NOMO-1 treated with DMSO at 0.1 percent for 48 hours (cell line): ENCODE measurements around the gene CMPK1.
"Not testable (repeated sequence)": the region's sequence is repeated elsewhere in the genome, so short reads cannot be mapped to it uniquely, and the experiment has no call there.

Experiments
- DNase-seq: peaks from one replicate; lab custom pipeline; 2025; ENCODE audit not compliant: unreplicated experiment; lab: John Stamatoyannopoulos, UW

The CMPK1 gene

GRCh38 chr1:47337350-47337749 is 3.8 kb downstream of the CMPK1 start:
- no peak for DNase-seq

- no peak for DNase-seq
These were observed 4.9 kb downstream of the CMPK1 start for GRCh38 chr1:47338249-47339077.

DNA sequence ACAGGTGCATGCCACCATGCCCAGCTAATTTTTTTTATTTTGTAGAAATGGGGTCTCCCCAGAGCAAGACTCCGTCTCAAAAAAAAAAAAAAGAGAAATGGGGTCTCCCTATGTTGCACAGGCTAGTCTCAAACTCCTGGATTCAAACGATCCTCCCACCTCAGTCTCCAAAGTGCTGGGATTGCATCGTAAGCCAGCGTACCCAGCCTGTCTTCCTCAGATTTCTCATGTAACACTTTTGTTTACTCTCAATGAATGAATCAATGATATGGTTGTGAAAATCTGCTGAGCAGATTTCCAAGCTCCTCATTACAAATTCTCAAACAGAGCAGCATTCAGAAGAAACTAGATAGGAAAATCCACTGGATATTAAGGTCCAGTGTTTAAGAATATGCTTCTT is 6.6 kb downstream of the CMPK1 start:
- DNase-seq: no peak

DNA sequence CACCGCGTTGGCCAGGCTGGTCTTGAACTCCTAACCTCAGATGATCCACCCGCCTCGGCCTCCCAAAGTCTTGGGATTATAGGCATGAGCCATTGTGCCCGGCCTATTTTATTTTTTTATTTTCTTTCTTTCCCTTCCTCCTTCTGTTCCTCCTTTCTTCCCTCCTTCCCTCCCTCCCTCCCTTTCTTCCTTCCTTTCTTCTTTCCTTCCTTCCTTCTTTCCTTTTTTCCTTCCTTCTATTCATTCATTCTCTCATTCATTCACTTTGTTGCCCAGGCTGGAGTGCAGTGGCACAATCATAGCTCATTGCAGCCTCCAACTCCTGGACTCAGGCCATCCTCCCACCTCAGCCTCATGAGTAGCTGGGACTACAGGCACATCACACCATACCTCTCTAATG is 13.4 kb downstream of the CMPK1 start:
- DNase-seq: not testable (repeated sequence)

GRCh38 chr1:47347735-47348134 is 14.1 kb downstream of the CMPK1 start:
- no peak for DNase-seq

- DNase-seq: no peak
These were observed 14.7 kb downstream of the CMPK1 start for GRCh38 chr1:47348246-47348645.

GRCh38 chr1:47351305-47351704 is 17.7 kb downstream of the CMPK1 start:
- peak; percentile 19 for DNase-seq

GRCh38 chr1:47361380-47361779 is 27.8 kb downstream of the CMPK1 start:
- DNase-seq: no peak

- DNase-seq: no peak
These were observed 29.2 kb downstream of the CMPK1 start for GRCh38 chr1:47362828-47363227.

DNA sequence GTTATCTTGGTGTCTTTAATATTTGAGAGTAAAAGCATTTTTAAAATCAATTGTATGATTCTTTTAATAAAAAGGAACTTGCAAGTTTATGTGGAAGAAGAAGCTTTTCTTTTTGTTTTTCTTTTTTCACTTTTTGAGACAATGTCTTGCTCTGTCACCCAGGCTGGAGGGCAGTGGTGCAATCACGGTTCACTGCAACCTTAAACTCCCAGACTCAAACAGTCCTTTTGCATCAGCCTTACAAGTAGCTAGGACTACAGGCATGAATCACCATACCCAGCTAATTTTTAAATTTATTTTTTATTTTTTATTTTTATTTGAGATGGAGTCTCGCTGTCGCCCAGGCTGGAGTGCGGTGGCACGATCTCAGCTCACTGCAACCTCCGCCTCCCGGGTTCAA is 34.1 kb downstream of the CMPK1 start:
- no peak for DNase-seq

DNA sequence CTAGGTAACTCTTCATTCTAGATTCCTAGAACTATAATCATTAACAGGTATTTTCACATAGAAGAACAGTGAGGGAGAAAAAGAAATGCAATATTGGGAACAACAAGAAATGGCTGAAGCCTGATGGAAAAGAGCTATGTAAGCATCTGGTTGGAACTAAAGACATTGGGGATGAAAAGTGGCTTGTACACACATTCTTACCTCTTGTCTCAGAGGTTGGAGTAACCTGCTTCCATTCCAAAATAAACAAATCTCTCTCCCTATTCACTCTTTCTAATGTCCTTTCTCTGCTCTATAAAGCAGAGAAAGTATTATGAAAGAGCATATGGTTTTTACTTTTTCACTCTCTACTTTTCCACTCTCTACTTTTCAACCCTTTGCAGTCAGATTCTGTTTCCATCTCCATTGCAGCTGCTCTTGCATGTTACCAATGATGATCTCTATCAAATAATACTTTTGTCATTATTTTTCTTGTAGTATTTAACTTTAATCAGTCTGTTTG is 37.5 kb downstream of the CMPK1 start:
- DNase-seq: no peak

GRCh38 chr1:47374501-47374900 is 40.9 kb downstream of the CMPK1 start:
- DNase-seq: no peak

- DNase-seq: no peak
These were observed 44.6 kb downstream of the CMPK1 start for GRCh38 chr1:47378147-47378546.

DNA sequence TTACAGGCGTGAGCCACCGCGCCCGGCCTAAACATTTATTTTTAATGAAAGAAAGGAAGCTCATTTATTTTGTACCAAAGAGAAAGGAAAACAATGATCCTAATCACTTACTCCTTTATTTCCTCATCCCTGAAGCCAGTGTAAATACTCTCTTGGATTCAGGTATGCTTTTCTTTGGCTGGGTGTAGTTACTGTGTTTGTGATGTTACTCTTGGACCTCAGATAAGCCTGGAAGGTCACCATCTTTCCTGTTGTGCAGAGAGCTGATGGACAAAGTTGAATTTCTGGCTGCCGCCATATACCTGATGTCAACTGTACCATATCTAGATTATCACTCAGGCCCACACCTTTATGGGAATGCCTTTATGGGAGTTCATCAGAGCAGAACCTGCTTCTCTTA is 47.1 kb downstream of the CMPK1 start:
- DNase-seq: no peak

GRCh38 chr1:47382399-47382983 is 48.9 kb downstream of the CMPK1 start:
- DNase-seq: no peak

DNA sequence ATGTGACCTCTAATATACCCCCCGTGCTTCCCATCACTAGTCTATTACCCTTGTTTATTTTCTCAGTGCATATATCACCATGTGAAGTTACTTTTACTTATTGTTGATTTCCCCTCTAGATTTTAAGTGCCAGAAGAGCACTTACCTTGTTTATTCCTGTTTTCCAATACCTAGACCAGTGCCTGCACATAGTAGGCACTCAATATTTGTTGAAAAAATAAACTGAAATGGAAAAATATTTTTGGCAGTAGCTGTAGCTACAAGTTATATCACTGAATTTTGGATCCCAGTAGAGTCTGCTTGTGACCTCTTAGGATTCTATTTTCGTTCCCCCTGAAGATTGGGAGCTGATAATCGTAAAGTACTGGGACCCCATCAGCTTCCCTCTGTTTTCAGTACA is 50.5 kb downstream of the CMPK1 start:
- no peak for DNase-seq

GRCh38 chr1:47385020-47385419 is 51.4 kb downstream of the CMPK1 start:
- DNase-seq: no peak

GRCh38 chr1:47386268-47386667 is 52.7 kb downstream of the CMPK1 start:
- no peak for DNase-seq

DNA sequence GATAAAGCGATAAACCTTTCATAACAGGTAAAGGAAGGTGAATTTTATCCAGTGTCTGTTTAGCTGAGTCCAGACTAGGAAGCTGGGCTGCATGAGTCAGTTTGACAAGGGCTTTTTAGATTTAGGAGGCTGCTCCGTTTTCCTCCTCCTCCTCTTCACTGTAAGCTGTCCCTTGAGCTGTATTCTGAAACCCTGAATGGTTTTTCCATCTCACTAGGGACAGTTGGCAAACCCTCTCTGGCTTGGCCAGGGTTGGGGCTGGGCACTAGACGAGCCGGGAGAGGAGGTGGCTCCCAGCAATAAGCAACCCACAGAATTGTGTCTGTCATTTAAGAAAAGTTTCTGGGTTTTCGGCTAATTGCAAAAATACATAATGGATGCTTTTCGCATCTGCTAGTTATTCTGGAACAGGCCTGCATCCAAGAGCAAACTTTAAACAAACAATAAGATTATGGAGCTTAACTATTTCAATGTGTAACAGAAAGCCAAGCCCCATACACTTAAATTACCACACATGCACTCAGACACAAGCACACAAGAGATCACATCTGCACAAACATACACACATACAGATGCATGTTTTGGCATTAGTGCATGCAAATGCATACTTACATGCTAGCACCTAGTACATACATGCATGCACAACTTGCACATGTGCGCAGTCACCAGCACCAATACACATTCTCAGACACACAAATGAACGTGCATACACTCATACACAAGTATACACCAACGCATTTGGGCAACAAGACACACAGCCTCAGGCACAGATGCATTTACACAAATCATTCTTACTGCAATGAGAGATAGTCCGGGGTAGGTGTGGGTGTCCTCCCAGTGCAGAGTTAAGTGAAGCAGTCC is 54.7 kb downstream of the CMPK1 start:
- DNase-seq: no peak

- DNase-seq: peak; percentile 34
These were observed 55.3 kb downstream of the CMPK1 start for GRCh38 chr1:47388891-47389238.

- DNase-seq: no peak
These were observed 56.1 kb downstream of the CMPK1 start for GRCh38 chr1:47389731-47390130.

DNA sequence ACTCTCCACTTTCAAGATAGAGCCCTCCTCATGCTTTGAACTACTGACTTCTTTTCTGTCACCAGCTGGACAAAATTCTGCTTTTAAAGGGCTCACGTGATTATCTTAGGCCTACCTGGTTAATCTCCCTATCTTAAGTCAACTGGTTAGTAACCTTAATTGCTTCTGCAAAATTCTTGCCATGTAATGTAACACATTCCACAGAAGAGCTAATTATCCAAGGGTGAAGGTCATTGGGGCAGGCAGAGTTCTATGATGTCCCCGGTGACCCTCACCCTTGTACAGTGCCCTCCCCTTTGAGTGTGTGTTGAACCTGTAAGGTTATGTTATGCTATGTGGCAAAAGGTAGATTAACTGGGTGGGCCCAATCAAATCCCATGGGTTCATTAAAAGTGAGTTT is 57.3 kb downstream of the CMPK1 start:
- DNase-seq: no peak
